NB4 (cell line): ENCODE measurements around the gene AP5S1.
A peak's percentile ranks its signal among the peaks of the same experiment; 100 is the strongest.
"Not testable (repeated sequence)": the region's sequence is repeated elsewhere in the genome, so short reads cannot be mapped to it uniquely, and the experiment has no call there.

Experiments used
- DNase-seq: peaks from one replicate; pipeline ENCODE4 v3.0.0; 2010; ENCODE audit warnings: low read depth
- H3K4me3 ChIP-seq: one replicate; pipeline ENCODE4 v1.5.1; 2011; ENCODE audit warnings: mild to moderate bottlenecking, low read depth, low read length, moderate library complexity
- CTCF ChIP-seq: IDR thresholded peaks from one replicate; pipeline ENCODE4 v1.5.1; 2012; ENCODE audit warnings: low read depth, low read length
- MAX ChIP-seq: IDR thresholded peaks from 2 replicates; pipeline ENCODE4 v1.6.1; 2011; ENCODE audit warnings: low read depth, low read length
- MYC ChIP-seq: IDR thresholded peaks from 2 replicates; pipeline ENCODE4 v1.6.1; 2011; ENCODE audit warnings: low read depth, low read length
- POLR2A ChIP-seq: IDR thresholded peaks from 2 replicates; pipeline ENCODE4 v1.6.1; 2011; ENCODE audit warnings: mild to moderate bottlenecking; ENCODE audit not compliant: insufficient read length; ENCODE audit errors: extremely low read depth

AP5S1 gene

GRCh38 chr20:3825526-3825925, 5.2 kb downstream of the AP5S1 start:
- TF ChIP-seq MYC (no peak), POLR2A (no peak), MAX (no peak), CTCF (no peak)
- no peak for DNase-seq
- H3K4me3 ChIP-seq = no peak overlapping the region

GRCh38 chr20:3826420-3826819, 6.1 kb downstream of the AP5S1 start:
- DNase-seq = peak; percentile 91
- TF ChIP-seq MYC (no peak), POLR2A (no peak), MAX (no peak; the same call in 1 of the 2 replicates), CTCF (no peak)
- H3K4me3 ChIP-seq = no peak overlapping the region

- DNase-seq = no peak
- no peak overlapping the region for H3K4me3 ChIP-seq
- TF ChIP-seq POLR2A = no peak
- TF ChIP-seq MAX = no peak
- TF ChIP-seq MYC = no peak
- TF ChIP-seq CTCF = no peak
These were observed 8.5 kb downstream of the AP5S1 start for GRCh38 chr20:3828798-3829197.

GRCh38 chr20:3829891-3830290, 9.5 kb downstream of the AP5S1 start:
- H3K4me3 ChIP-seq = not testable (repeated sequence)

GRCh38 chr20:3836132-3836531, 15.8 kb downstream of the AP5S1 start:
- no peak for DNase-seq
- no peak overlapping the region for H3K4me3 ChIP-seq
- TF ChIP-seq POLR2A (no peak), MYC (no peak), MAX (no peak)

More at GRCh38 chr20:3829891-3830290, 9.5 kb downstream of the AP5S1 start:
- not testable (repeated sequence) for DNase-seq

- no peak for TF ChIP-seq MAX
- no peak for TF ChIP-seq POLR2A
- TF ChIP-seq MYC = no peak
- no peak for TF ChIP-seq CTCF
- peak; percentile 76 for DNase-seq
- H3K4me3 ChIP-seq = no peak overlapping the region
These were observed 19.0 kb downstream of the AP5S1 start for GRCh38 chr20:3839328-3839727.

GRCh38 chr20:3840201-3840600, 19.9 kb downstream of the AP5S1 start:
- not testable (repeated sequence) for DNase-seq, H3K4me3 ChIP-seq
